Measurements from ENCODE around the gene CCSAP.

The CCSAP gene

DNA sequence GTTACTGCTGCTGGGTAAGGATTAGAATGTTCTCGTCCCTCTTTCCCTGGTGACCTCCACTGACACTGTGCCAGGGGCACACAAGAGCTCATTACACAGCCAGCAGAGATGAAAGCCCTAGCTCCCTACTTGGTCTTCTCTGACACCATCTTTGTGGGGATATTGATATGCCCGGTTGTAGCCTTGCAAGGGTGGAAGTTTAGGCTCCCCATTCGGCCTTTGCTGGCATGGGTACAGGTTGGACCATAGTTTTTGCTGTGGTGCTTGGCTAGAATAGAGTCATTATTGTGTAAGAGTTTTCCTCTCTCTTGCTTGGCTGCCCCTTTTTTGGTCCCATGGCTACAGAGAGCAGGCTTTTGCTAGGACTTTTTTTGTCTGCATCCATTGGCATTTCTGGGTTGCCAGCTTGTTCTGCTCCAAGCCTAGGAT, 59.6 kb downstream of the CCSAP start:
- no peaks in the 10 kb centered on the region for H3K27me3 ChIP-seq (ENCODE audit: insufficient read depth, poor library complexity, severe bottlenecking)

DNA sequence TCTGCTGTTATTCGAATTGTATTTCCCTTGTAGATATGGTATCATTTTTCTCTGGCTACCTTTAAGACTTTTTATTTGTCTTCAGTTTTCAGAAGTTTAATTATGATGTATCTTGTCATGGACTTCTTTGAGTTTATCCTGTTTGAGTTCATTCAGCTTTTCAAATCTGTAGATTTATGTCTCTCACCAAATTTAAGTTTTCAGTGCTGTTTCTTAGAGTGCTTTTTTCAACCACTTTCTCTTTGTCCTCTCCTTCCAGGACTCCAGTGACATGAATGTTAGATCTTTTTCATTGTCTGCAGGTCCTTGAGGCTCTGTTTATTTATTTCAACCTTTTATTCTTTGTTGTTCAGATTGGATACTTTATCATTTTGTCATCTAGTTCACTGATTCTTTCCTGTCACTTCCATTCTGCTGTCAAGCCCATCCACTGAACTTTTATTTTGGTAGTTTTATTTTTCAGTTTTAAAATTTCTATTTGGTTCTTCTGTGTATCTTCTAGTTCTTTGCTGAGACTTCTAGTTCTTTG, 60.5 kb downstream of the CCSAP start:
- no peaks in the 10 kb centered on the region for H3K27me3 ChIP-seq (ENCODE audit: insufficient read depth, poor library complexity, severe bottlenecking)
- TF ChIP-seq, protein P1, sequence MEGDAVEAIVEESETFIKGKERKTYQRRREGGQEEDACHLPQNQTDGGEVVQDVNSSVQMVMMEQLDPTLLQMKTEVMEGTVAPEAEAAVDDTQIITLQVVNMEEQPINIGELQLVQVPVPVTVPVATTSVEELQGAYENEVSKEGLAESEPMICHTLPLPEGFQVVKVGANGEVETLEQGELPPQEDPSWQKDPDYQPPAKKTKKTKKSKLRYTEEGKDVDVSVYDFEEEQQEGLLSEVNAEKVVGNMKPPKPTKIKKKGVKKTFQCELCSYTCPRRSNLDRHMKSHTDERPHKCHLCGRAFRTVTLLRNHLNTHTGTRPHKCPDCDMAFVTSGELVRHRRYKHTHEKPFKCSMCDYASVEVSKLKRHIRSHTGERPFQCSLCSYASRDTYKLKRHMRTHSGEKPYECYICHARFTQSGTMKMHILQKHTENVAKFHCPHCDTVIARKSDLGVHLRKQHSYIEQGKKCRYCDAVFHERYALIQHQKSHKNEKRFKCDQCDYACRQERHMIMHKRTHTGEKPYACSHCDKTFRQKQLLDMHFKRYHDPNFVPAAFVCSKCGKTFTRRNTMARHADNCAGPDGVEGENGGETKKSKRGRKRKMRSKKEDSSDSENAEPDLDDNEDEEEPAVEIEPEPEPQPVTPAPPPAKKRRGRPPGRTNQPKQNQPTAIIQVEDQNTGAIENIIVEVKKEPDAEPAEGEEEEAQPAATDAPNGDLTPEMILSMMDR (IDR thresholded peaks at IDR 0.05; ENCODE audit: insufficient read depth, low read length) = no peak
- TF ChIP-seq SPI1 (IDR thresholded peaks at IDR 0.05; ENCODE audit: borderline replicate concordance, low read depth) (no peak), POLR2AphosphoS5 (IDR thresholded peaks at IDR 0.05; ENCODE audit: low read depth) (no peak), GABPA (IDR thresholded peaks at IDR 0.05; ENCODE audit: low read depth) (no peak)
- TF ChIP-seq, protein P2, sequence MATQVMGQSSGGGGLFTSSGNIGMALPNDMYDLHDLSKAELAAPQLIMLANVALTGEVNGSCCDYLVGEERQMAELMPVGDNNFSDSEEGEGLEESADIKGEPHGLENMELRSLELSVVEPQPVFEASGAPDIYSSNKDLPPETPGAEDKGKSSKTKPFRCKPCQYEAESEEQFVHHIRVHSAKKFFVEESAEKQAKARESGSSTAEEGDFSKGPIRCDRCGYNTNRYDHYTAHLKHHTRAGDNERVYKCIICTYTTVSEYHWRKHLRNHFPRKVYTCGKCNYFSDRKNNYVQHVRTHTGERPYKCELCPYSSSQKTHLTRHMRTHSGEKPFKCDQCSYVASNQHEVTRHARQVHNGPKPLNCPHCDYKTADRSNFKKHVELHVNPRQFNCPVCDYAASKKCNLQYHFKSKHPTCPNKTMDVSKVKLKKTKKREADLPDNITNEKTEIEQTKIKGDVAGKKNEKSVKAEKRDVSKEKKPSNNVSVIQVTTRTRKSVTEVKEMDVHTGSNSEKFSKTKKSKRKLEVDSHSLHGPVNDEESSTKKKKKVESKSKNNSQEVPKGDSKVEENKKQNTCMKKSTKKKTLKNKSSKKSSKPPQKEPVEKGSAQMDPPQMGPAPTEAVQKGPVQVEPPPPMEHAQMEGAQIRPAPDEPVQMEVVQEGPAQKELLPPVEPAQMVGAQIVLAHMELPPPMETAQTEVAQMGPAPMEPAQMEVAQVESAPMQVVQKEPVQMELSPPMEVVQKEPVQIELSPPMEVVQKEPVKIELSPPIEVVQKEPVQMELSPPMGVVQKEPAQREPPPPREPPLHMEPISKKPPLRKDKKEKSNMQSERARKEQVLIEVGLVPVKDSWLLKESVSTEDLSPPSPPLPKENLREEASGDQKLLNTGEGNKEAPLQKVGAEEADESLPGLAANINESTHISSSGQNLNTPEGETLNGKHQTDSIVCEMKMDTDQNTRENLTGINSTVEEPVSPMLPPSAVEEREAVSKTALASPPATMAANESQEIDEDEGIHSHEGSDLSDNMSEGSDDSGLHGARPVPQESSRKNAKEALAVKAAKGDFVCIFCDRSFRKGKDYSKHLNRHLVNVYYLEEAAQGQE (IDR thresholded peaks at IDR 0.05; ENCODE audit: insufficient replicate concordance, low read depth) = no peak
- no peak overlapping the region for H3K4me3 ChIP-seq (replicated peaks; ENCODE audit: insufficient read depth, low read length)
- no peak for DNase-seq (ENCODE audit: low read depth in 1 of 2, low spot score in 1 of 2)
- no peak overlapping the region for H3K27ac ChIP-seq (replicated peaks)

More for the DNA sequence above, 59.6 kb downstream of the CCSAP start:
- TF ChIP-seq POLR2AphosphoS5 (IDR thresholded peaks at IDR 0.05; ENCODE audit: low read depth) (no peak), SPI1 (IDR thresholded peaks at IDR 0.05; ENCODE audit: borderline replicate concordance, low read depth) (no peak), GABPA (IDR thresholded peaks at IDR 0.05; ENCODE audit: low read depth) (no peak)
- TF ChIP-seq, protein P1 (IDR thresholded peaks at IDR 0.05; ENCODE audit: insufficient read depth, low read length) = no peak
- TF ChIP-seq, protein P2 (IDR thresholded peaks at IDR 0.05; ENCODE audit: insufficient replicate concordance, low read depth) = no peak
- DNase-seq (ENCODE audit: low read depth in 1 of 2, low spot score in 1 of 2) = no peak
- Histone ChIP-seq H3K27ac (replicated peaks) (no peak overlapping the region), H3K4me3 (replicated peaks; ENCODE audit: insufficient read depth, low read length) (no peak overlapping the region)

DNA sequence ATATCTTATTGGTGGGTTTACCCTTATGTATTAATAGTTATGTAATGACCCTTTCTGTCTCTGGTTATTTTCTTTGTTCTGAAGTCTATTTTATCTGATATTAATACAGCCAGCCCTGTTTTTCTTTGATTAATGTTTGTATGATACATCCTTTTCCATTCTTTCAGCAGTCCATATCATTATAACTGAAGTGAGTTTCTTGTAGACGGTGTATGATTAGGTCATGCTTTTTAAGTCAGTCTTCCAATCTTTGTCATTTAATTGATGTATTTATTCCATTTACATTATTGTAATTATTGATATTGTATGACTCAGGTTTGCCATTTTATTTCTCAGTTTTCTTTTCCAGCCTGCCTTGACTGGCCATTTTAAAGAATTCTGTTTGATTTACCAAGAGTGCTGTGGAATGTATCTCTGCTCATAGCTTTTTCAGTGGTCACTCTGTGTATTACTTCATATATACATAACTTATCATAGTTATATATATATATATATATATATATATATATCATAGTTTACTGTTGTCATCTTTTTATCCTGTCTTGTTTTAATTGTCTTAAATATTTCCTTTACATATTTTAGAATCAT, 61.4 kb downstream of the CCSAP start:
- DNase-seq (ENCODE audit: low read depth in 1 of 2, low spot score in 1 of 2) = no peak
- no peak overlapping the region for H3K27ac ChIP-seq (replicated peaks)
- TF ChIP-seq GABPA (IDR thresholded peaks at IDR 0.05; ENCODE audit: low read depth) (no peak), SPI1 (IDR thresholded peaks at IDR 0.05; ENCODE audit: borderline replicate concordance, low read depth) (no peak), POLR2AphosphoS5 (IDR thresholded peaks at IDR 0.05; ENCODE audit: low read depth) (no peak)
- TF ChIP-seq, protein P2 (IDR thresholded peaks at IDR 0.05; ENCODE audit: insufficient replicate concordance, low read depth) = no peak
- TF ChIP-seq, protein P1 (IDR thresholded peaks at IDR 0.05; ENCODE audit: insufficient read depth, low read length) = no peak
- H3K4me3 ChIP-seq (replicated peaks; ENCODE audit: insufficient read depth, low read length) = no peak overlapping the region
- H3K27me3 ChIP-seq (ENCODE audit: insufficient read depth, poor library complexity, severe bottlenecking) = no peaks in the 10 kb centered on the region

All from HL-60 (cell line).